CD8-positive, alpha-beta memory T cell (primary cell): ENCODE measurements around the gene RLN3. TPM values are rescaled to one million over a fixed set of nuclear protein-coding genes. Genes with fewer than 3 reads are reported as not detected.

Source experiments
- CTCF ChIA-PET: fragments of 350-600 bp; sonication (Branson Sonifier 250); formaldehyde crosslinking; loops from one replicate; lab custom pipeline; 2021; ENCODE audit warnings: antibody characterized with exemption; lab: Charles Lee
- POLR2A ChIA-PET: fragments of 350-600 bp; sonication (Branson Sonifier 250); formaldehyde crosslinking; loops from one replicate; lab custom pipeline; 2021; ENCODE audit warnings: antibody characterized with exemption; lab: Charles Lee
- DNase-seq, 5 donors: peaks; one replicate each; pipeline versions ENCODE4 v3.0.0 to v3.0.0-alpha.2; 2020 to 2022; ENCODE audit warnings: mixed read lengths in 1 of 5
- H3K27ac ChIP-seq: one replicate; pipeline ENCODE4 v1.7.0; 2013; ENCODE audit warnings: low read depth, mild to moderate bottlenecking, low read length, moderate library complexity
- H3K27me3 ChIP-seq: 2 replicates; pipeline ENCODE4 v1.7.0; 2013; ENCODE audit warnings: low read length, mild to moderate bottlenecking; ENCODE audit not compliant: insufficient read depth, poor library complexity, severe bottlenecking
- H3K36me3 ChIP-seq: 2 replicates; pipeline ENCODE4 v1.7.0; 2013; ENCODE audit warnings: mild to moderate bottlenecking, low read length, moderate library complexity; ENCODE audit not compliant: insufficient read depth
- H3K4me1 ChIP-seq: 2 replicates; pipeline ENCODE4 v1.7.0; 2013; ENCODE audit warnings: mild to moderate bottlenecking, low read length, moderate library complexity; ENCODE audit not compliant: insufficient read depth
- H3K4me3 ChIP-seq: 2 replicates; pipeline ENCODE4 v1.7.0; 2013; ENCODE audit warnings: mild to moderate bottlenecking, low read length
- H3K9me3 ChIP-seq: 2 replicates; pipeline ENCODE4 v1.7.0; 2013; ENCODE audit warnings: mild to moderate bottlenecking, low read length
- H3K27ac Mint-ChIP-seq, 8 donors: one replicate each; pipeline ENCODE4 v1.8.0; 2020 to 2021; ENCODE audit warnings: mixed read lengths in 8 of 8, mild to moderate bottlenecking in 6 of 8, inconsistent platforms in 3 of 8, moderate library complexity in 3 of 8
- H3K27me3 Mint-ChIP-seq, 2 donors: one replicate each; pipeline ENCODE4 v1.8.0; 2020 to 2021; ENCODE audit warnings: mixed read lengths in 2 of 2, mild to moderate bottlenecking in 1 of 2, moderate library complexity in 1 of 2
- H3K36me3 Mint-ChIP-seq, 3 donors: one replicate each; pipeline ENCODE4 v1.8.0; 2020 to 2021; ENCODE audit warnings: mixed read lengths in 3 of 3, inconsistent platforms in 1 of 3, mild to moderate bottlenecking in 1 of 3
- H3K4me1 Mint-ChIP-seq, 3 donors: one replicate each; pipeline ENCODE4 v1.8.0; 2020 to 2021; ENCODE audit warnings: mixed read lengths in 3 of 3, inconsistent platforms in 1 of 3, mild to moderate bottlenecking in 1 of 3
- H3K4me3 Mint-ChIP-seq, 7 donors: one replicate each; pipeline ENCODE4 v1.8.0; 2020 to 2021; ENCODE audit warnings: mixed read lengths in 7 of 7, mild to moderate bottlenecking in 6 of 7, moderate library complexity in 4 of 7, inconsistent platforms in 2 of 7
- H3K9me3 Mint-ChIP-seq, 5 donors: one replicate each; pipeline ENCODE4 v1.8.0; 2020 to 2022; ENCODE audit warnings: mixed read lengths in 5 of 5, mild to moderate bottlenecking in 3 of 5, moderate library complexity in 2 of 5, inconsistent platforms in 1 of 5
- polyA plus RNA-seq: library from polyadenylated mRNA; unstranded; fragments of 300-500 nt; fragmentation: Illumina TruSeq; gene quantifications from one replicate; pipeline ENCODE4 v1.2.3, GENCODE V29; 2021
- total RNA-seq, 2 experiments: library from RNA; stranded (reverse); gene quantifications; one replicate each; pipeline ENCODE4 v1.2.3, GENCODE V29; 2021

RLN3 gene
- total RNA-seq (not detected), polyA plus RNA-seq (not detected)

DNA sequence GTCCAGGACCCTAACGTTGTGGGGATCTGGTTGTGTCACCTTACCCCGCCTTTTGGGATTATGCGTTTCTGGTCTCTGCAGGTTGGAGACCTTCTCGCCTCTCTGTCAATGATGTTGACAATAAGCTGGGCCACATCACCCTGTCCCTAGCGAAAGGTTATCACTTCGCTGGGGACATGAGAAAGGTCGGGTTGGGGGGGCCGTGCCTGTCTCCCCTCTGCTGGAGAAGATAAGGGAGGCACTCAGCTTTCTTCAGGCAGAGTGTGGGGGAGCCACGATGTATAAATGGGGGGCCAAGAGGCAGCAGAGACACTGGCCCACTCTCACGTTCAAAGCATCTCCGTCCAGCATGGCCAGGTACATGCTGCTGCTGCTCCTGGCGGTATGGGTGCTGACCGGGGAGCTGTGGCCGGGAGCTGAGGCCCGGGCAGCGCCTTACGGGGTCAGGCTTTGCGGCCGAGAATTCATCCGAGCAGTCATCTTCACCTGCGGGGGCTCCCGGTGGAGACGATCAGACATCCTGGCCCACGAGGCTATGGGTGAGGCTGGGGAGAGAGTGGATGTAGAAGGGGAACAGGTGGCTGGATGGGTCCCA, at the start of gene RLN3:
RLN3 (plus strand) TSS at position 293 of the 595 bp plus-strand sequence; CDS start at position 350, 57 bp downstream.
- CTCF ChIA-PET: no interaction called here
- Histone ChIP-seq H3K27ac (no peak within 1 kb of the TSS), H3K4me3 (no peak within 1 kb of the TSS), H3K4me1 (peaks cover 16% of the 10 kb centered on the region), H3K36me3 (no peaks in the 10 kb centered on the region), H3K27me3 (no peaks in the 10 kb centered on the region), H3K9me3 (no peaks in the 10 kb centered on the region)
- Mint-ChIP-seq H3K27ac (peak within 1 kb of the TSS in 7 of 8 donors; percentile 47 to 93 (median 63)), H3K4me3 (peak within 1 kb of the TSS in 2 of 7 donors; percentile 28 to 78), H3K27me3 (no peaks in the 10 kb centered on the region), H3K36me3 (peaks cover 0 to 7% (median 0%) of the 10 kb centered on the region in 3 donors), H3K4me1 (peaks cover 16 to 33% (median 22%) of the 10 kb centered on the region in 3 donors), H3K9me3 (no peaks in the 10 kb centered on the region)
- POLR2A ChIA-PET: interaction anchor here (1.8 kb wide), 1 partner anchor 21 kb away, joined by 6 read pairs; the partner anchor contains the start of gene RFX1
- DNase-seq: no peak

GRCh38 chr19:13978351-13979243, 49.4 kb upstream of the RLN3 start:
- Histone ChIP-seq H3K27me3 (no peaks in the 10 kb centered on the region), H3K36me3 (no peaks in the 10 kb centered on the region), H3K27ac (no peak overlapping the region), H3K4me1 (peaks cover 38% of the 10 kb centered on the region), H3K9me3 (no peaks in the 10 kb centered on the region), H3K4me3 (no peak overlapping the region)
- ChIA-PET POLR2A (interaction anchor here (0.7 to 3.2 kb wide), 4 partner anchors 9 to 53 kb away, joined by 3 to 15 read pairs (median 7); partner anchors contain the start of genes IL27RA and RFX1), CTCF (interaction anchor here (0.8 to 1.4 kb wide), 7 partner anchors 17 to 98 kb away, joined by 3 to 5 read pairs (median 3); partner anchors contain the start of gene IL27RA)
- Mint-ChIP-seq H3K36me3 (peaks cover 0 to 25% (median 4%) of the 10 kb centered on the region in 3 donors), H3K27ac (peak overlapping the region in 5 of 8 donors; percentile 41 to 78 (median 70)), H3K4me1 (peaks cover 14 to 47% (median 15%) of the 10 kb centered on the region in 3 donors), H3K27me3 (no peaks in the 10 kb centered on the region), H3K4me3 (peak overlapping the region in 5 of 7 donors; percentile 3 to 60 (median 34)), H3K9me3 (no peaks in the 10 kb centered on the region)
- DNase-seq: peak in 3 of 5 donors; percentile 37 to 66 (median 43)

DNA sequence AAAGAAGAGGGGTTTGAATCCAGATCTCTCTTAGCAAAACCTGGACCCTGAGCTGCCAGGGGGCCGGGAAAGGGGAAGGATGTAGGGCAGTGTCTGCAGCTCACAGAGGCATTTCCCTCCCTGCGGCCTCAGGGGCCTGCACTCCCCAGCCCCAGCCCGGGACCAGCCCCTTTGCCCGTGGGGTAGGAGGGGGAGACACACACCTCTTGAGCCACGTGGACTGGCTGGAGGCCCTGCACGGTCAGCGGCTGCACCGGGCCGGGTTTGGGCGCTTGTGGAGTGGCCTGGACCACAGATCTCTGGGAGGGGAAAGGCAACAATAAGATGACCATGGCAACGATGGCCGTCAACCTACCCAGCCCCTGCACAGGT, 48.7 kb upstream of the RLN3 start:
- Mint-ChIP-seq H3K27ac (peak overlapping the region in 5 of 8 donors; percentile 21 to 70 (median 70)), H3K36me3 (peaks cover 0 to 21% (median 4%) of the 10 kb centered on the region in 3 donors), H3K9me3 (no peaks in the 10 kb centered on the region), H3K4me3 (peak overlapping the region in 6 of 7 donors; percentile 8 to 68 (median 49)), H3K27me3 (no peaks in the 10 kb centered on the region), H3K4me1 (peaks cover 9 to 47% (median 11%) of the 10 kb centered on the region in 3 donors)
- ChIA-PET POLR2A (interaction anchor here (0.7 to 3.2 kb wide), 3 partner anchors 8 to 53 kb away, joined by 3 to 15 read pairs (median 8); partner anchors contain the start of genes IL27RA and RFX1), CTCF (interaction anchor here (0.8 to 1.3 kb wide), 2 partner anchors 52 to 69 kb away, joined by 3 read pairs; partner anchors contain the start of gene IL27RA)
- no peaks in the 10 kb centered on the region for H3K36me3 ChIP-seq
- no peak for DNase-seq
- H3K9me3 ChIP-seq: no peaks in the 10 kb centered on the region
- no peak overlapping the region for H3K4me3 ChIP-seq
- no peaks in the 10 kb centered on the region for H3K27me3 ChIP-seq
- no peak overlapping the region for H3K27ac ChIP-seq
- H3K4me1 ChIP-seq: peaks cover 36% of the 10 kb centered on the region

GRCh38 chr19:13979686-13980085, 48.3 kb upstream of the RLN3 start:
- Histone ChIP-seq H3K9me3 (no peaks in the 10 kb centered on the region), H3K4me1 (peaks cover 38% of the 10 kb centered on the region), H3K27me3 (no peaks in the 10 kb centered on the region), H3K27ac (no peak overlapping the region), H3K4me3 (no peak overlapping the region), H3K36me3 (no peaks in the 10 kb centered on the region)
- Mint-ChIP-seq H3K4me3 (peak overlapping the region in 5 of 7 donors; percentile 8 to 68 (median 53)), H3K4me1 (peaks cover 10 to 47% (median 14%) of the 10 kb centered on the region in 3 donors), H3K27ac (peak overlapping the region in 6 of 8 donors; percentile 21 to 79 (median 61)), H3K36me3 (peaks cover 0 to 18% (median 4%) of the 10 kb centered on the region in 3 donors), H3K27me3 (no peaks in the 10 kb centered on the region), H3K9me3 (no peaks in the 10 kb centered on the region)
- CTCF ChIA-PET: interaction anchor here (0.8 to 1.3 kb wide), 2 partner anchors 52 to 69 kb away, joined by 3 read pairs; partner anchors contain the start of gene IL27RA
- POLR2A ChIA-PET: interaction anchor here (2.3 to 3.2 kb wide), 2 partner anchors 27 to 52 kb away, joined by 8 to 15 read pairs; partner anchors contain the start of genes IL27RA and RFX1
- no peak for DNase-seq

- Mint-ChIP-seq H3K9me3 (no peaks in the 10 kb centered on the region), H3K4me1 (peaks cover 12 to 53% (median 16%) of the 10 kb centered on the region in 3 donors), H3K27ac (peak overlapping the region in 1 of 8 donors; percentile 60), H3K4me3 (no peak overlapping the region), H3K36me3 (peaks cover 0 to 16% (median 4%) of the 10 kb centered on the region in 3 donors), H3K27me3 (no peaks in the 10 kb centered on the region)
- ChIA-PET CTCF (interaction anchor here (1.7 kb wide), 1 partner anchor 68 kb away, joined by 4 read pairs; no protein-coding TSS in a partner anchor), POLR2A (interaction anchor here (3.2 kb wide), 1 partner anchor 26 kb away, joined by 15 read pairs; the partner anchor contains the start of gene RFX1)
- no peaks in the 10 kb centered on the region for H3K36me3 ChIP-seq
- H3K27ac ChIP-seq: no peak overlapping the region
- no peaks in the 10 kb centered on the region for H3K9me3 ChIP-seq
- DNase-seq: no peak
- peaks cover 44% of the 10 kb centered on the region for H3K4me1 ChIP-seq
- no peaks in the 10 kb centered on the region for H3K27me3 ChIP-seq
- H3K4me3 ChIP-seq: no peak overlapping the region
Observed at GRCh38 chr19:13980340-13980739, 47.6 kb upstream of the RLN3 start.

DNA sequence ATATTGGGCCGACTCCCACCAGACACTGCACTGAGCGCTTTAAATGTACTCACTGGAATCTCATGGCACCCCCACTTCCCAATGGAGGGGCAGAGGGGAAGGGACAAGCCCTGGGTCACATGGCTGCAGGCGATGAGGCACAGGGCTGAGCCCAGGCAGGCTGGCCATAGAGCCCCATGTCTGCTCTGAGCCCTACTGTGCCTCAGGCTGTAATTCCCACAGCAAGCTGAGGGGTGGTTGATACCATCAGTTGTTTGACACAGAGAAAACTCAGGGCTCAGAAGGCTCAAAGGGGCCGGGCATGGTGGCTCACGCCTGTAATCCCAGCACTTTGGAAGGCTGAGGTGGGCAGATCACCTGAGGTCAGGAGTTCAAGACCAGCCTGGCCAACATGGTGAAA, 46.9 kb upstream of the RLN3 start:
- peaks cover 15 to 54% (median 22%) of the 10 kb centered on the region in 3 donors for H3K4me1 Mint-ChIP-seq
- H3K27ac Mint-ChIP-seq: peak overlapping the region in 6 of 8 donors; percentile 23 to 74 (median 46)
- no peak overlapping the region for H3K4me3 Mint-ChIP-seq

DNA sequence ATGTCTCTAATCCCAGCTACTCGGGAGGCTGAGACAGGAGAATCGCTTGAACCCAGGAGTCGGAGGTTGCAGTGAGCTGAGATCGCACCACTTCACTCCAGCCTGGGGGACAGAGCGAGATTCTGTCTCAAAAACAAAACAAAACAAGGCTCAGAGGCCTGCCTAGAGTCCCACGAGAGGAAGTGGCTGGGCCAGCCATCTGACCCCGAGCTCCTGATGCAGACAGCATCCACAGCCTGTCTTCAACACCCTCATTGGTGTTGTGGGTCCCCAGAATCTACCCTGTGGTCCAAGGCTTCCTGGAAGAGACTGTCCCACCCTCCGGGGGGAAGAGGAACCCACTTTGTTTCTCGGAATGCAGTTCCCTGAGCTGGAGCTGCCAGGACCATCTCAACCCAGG, 46.5 kb upstream of the RLN3 start:
- POLR2A ChIA-PET: no interaction called here
- no peaks in the 10 kb centered on the region for H3K27me3 ChIP-seq
- H3K4me3 ChIP-seq: no peak overlapping the region
- H3K36me3 ChIP-seq: no peaks in the 10 kb centered on the region
- CTCF ChIA-PET: interaction anchor here (1.0 to 1.7 kb wide), 3 partner anchors 25 to 67 kb away, joined by 3 to 4 read pairs (median 4); partner anchors contain the start of gene IL27RA
- no peak for DNase-seq
- no peak overlapping the region for H3K4me3 Mint-ChIP-seq
- H3K27ac Mint-ChIP-seq: peak overlapping the region in 6 of 8 donors; percentile 29 to 74 (median 46)
- H3K4me1 Mint-ChIP-seq: peaks cover 18 to 58% (median 24%) of the 10 kb centered on the region in 3 donors
- no peaks in the 10 kb centered on the region for H3K9me3 ChIP-seq
- peaks cover 55% of the 10 kb centered on the region for H3K4me1 ChIP-seq
- H3K27me3 Mint-ChIP-seq: no peaks in the 10 kb centered on the region
- H3K9me3 Mint-ChIP-seq: no peaks in the 10 kb centered on the region
- H3K27ac ChIP-seq: no peak overlapping the region
- H3K36me3 Mint-ChIP-seq: peaks cover 0 to 5% (median 0%) of the 10 kb centered on the region in 3 donors

More for the DNA sequence above, 46.9 kb upstream of the RLN3 start:
- Mint-ChIP-seq H3K9me3 (no peaks in the 10 kb centered on the region), H3K36me3 (peaks cover 0 to 10% (median 2%) of the 10 kb centered on the region in 3 donors), H3K27me3 (no peaks in the 10 kb centered on the region)
- Histone ChIP-seq H3K4me3 (no peak overlapping the region), H3K36me3 (no peaks in the 10 kb centered on the region), H3K27me3 (no peaks in the 10 kb centered on the region), H3K27ac (no peak overlapping the region), H3K4me1 (peaks cover 51% of the 10 kb centered on the region), H3K9me3 (no peaks in the 10 kb centered on the region)
- POLR2A ChIA-PET: no interaction called here
- CTCF ChIA-PET: interaction anchor here (1.4 to 1.7 kb wide), 2 partner anchors 51 to 67 kb away, joined by 4 read pairs; partner anchors contain the start of gene IL27RA
- DNase-seq: no peak
